OCI-M1 (cell line): ENCODE results near the gene TLN1.

Source experiments
- DNase-seq: peaks from one replicate; lab custom pipeline; 2025; lab: John Stamatoyannopoulos, UW

The TLN1 gene

DNA sequence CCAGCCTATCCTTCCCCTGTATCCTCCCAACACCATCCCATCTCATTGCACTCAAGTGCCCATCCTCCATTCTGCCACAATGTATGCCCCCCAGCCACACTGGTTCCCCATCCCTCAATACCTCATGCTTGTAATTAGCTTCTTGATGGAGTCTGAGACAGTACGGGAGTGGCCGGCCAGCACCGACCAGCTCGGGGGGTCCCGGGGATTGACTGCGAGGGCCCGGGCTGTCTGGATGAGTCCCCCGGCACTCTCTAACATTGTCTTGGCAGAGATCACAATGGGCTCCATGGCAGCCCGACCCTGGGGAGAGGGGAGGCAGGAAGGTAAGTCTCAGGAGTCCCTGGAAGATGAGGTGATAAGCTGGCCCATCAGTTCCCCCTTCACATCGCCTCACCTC is 25.0 kb downstream of the TLN1 start:
- no peak for DNase-seq

DNA sequence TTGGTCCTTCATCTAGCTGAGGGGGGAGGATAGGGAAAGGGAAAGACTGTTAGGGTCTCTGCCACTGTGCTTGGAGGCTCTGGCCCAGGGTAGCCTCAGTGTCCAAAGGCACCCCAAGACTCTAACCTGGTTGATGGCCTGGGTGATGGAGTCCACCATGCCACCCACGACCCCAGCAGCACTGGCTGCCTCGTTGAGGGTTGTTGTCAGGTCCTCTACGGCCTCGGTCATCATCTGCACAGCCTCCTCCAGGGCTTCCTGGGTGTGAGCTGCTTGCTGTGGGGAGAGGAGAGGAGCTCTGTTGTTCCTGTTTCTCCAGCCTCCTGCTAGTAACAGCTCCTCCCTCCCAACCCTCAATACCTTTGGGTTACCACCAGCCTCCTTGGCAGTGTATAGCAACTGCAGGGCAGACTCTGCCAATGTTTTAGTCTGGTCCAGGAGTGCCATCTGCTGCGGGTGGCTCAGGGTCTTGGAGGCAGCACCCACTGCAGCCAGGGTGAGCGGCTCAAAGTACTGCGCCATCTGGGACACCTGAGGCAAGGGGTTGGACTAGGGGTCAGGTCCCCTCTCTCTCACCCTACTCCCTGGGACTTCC is 26.1 kb downstream of the TLN1 start:
- no peak for DNase-seq

DNA sequence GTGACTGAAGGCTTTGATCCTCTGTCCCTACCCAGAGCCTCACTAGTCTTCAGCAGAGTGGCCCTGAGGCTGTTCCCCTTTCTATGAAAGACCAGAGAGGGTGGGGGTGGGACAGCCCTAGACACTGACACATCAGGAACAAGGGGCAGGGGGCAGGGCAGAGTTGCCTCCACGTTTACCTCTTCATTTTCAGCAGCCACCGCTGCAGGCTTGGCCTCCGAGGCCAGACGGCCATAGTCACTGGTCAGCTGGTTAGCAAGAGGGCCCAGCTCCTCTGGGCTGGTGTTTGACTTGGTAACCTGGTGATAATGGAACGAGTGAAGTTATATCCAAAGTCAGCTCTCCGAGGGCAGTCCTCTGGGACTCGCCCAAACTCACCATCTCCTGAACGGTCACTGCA is 26.6 kb downstream of the TLN1 start:
- DNase-seq: no peak

DNA sequence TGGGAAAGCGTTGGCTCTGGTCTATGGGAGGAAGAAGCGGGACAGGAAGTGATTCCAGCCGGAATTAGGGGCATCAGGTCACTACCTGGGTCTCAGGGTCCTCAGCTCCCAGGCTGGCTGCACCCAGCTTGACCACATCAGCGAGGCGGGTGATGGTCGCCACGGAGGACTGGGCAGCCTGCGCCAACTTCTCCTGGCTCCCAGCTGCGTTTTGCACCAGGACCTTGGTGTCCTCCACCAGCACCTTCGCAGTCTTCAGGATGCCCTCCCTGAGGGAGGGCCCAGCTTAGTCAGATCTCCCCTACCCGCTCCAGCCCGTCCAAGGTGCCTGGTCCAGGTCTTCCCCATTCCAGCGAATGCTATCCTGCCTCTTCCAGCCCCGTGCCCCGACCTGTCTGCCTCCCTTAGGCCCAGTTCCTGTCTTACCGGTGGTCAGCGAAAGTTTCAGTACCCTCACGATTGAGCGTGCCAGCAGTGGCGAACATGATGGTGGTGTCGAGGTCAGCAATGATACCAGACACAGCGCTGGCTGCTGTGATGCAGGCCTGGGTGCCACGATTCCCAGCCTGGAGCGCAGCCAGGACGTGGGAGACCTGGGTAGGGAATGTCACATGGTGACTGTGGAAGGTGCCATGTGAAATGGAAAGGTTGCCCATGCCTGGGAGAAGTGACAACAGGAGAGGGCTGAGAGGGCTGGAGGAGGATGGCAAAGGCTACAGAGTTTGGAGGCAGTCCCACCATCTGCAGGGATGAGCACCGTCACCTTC is 27.9 kb downstream of the TLN1 start:
- no peak for DNase-seq

DNA sequence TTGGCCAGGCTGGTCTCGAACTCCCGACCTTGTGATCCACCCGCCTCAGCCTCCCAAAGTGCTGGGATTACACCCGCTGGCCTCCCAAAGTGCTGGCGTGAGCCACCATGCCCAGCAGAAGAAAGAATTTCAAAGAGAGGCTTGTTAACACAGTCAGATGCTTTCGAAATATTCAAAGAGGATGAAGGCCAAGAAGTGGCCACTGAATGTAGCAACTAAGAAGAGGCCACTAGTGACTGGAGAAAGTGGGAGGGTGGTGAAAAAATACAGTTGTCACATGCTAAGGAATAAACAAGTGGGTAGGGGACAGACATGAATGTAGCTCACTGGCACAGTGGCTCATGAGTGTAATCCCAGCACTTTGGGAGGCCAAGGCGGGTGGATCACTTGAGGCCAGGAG is 29.3 kb downstream of the TLN1 start:
- no peak for DNase-seq

DNA sequence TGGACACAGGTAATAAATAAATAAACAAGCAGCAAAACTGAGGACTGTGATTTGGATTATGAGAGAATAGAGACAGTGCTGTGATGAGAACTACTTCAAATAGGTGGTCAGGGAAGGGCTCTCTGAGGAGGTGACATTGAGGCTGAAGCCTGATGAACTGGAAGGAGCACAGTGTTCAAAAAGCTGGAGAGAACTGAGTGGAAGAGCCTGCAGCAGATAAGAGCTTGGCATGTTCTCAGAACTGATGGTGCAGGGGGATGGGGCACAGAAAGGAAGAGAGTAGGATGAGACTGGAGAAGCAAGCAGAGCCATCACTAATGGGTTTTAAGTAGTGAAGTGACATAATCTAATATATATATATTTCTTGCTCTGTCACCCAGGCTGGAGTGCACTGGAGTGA is 31.1 kb downstream of the TLN1 start:
- DNase-seq: no peak

DNA sequence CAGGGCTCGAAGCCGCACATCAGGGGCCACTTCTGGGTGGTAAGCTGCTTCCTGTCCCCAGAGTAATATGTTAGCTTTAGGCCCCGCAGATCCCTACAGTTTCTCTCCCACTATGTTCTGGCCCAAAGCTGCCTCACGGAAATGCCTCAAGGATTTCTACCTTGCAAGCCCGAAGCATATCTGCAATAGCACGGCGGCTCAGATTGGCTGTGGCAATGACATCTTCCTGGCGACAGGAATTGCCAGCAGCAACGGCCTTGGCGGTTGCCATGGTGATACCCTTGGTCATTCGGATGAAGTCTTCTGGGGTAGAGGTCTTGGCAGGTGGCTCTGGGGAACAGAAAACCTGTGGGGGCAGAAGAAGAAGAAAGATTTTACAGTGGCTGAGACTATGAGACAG is 32.0 kb downstream of the TLN1 start:
- DNase-seq: no peak

DNA sequence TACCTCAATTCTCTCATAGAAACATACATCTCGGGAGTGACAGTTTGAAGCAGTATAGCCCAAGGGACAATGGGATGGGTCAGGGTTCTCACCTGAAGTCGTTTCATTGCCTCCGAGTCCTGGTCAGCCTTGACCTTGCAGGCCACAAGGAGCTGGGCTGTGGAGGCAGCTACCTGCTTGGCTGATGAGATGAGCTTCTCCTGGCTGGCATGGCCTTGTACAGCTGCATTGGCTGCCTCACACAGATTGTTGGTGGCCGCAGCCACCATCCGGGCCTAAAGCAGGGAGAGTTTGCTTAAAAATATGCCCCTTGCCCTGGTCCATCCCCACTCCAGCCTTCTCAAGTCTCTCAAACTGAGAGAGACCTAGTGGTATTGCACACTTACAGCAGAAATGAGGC is 33.8 kb downstream of the TLN1 start:
- DNase-seq: no peak

DNA sequence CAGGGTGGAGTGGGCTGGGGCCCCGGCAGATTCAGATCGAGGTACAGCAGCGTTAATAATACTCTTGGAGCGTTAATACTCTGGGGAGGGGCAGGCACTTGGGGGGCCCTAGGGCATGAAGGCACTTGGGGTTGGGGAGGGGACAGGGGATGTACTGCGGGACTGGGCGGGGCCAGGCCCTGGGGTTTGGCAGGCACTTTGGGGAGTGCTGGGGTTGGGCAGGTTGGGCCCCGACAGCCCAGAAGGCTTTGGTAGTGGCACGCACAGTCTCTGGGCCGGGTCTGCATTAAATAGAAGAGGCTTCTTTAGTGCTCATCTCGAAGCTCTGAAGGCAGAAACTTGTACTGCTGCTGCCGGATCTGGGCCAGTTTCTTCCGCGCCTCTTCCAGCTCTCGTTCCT is 34.5 kb downstream of the TLN1 start:
- DNase-seq: no peak

DNA sequence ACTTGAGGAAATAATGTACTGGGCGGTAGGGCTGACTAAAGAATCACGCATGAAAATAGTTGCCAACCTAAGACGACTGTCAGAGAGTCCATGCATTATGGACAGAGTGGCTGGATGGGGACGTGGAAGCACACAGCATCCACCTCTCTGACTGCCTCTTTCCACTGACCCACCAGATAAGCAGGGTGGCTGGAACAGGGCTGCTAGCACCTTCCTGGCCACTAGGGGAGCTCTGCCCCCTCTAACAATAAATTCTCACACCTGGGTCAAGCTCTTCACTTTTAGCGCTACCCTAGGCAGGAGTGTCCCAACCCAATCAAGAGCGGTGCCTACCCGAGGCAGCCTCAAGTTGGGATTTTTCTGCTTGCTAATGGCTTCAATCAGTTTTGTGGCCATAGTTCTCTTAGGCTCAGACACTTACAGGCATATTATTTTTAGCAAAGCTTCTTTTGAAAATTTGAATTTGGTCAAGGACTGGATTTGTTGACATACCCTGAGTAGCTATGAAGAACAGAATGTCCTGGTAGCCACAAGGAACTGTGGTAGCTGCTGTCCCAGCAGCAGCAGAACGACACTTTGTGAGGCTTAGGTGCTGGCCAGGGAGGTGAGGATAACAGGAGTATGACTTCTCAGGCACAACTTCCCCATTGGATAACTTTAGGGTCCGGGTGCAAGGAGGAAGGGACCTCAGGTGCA is 35.3 kb downstream of the TLN1 start:
- DNase-seq: peak; percentile 77

DNA sequence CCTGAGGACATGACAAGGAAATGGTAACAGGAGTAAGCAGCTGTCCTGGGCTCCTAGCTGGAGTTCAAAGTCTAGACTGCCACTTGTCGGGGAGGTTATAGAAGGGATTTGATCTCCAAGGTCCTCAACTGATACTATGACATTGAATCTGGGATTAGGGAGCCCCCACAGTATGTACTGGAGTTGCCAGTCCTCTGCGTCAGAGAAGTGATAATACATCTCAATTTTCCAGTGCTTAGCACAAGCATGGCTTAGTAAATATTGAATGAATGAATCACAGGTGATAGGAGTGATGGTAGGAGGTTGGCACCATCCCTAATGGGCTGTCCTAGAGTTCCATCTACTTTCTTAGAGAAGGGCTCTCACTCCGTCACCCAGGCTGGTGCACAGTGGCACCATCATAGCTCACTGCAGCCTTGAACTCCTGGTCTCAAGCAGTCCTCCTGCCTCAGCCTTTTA is 36.0 kb downstream of the TLN1 start:
- no peak for DNase-seq

DNA sequence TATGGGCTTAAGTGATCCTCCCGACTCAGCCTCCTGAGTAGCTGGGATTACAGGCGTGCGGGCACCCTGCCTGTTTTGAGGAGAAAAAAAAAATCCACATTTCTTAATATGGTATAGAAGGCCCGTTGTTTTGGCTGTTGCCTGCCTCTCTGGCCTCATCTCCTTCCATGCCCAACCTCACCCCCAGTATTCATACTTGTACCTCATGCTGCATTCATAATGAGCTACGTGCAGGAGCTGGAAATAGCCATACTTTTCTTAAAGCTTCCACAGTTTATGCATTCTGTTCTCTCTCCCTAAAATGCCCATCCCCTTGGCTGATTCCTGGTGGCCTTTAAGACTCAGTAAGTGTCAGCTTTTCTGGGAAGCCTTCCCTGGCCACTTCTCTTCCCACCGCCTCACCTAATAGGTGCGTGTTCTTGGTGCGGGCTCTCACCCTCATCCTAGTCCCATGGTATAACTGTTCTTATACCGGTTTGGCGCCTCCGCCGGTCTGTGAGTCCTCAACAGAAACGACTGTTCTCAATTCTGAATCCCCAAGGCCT is 40.2 kb downstream of the TLN1 start:
- DNase-seq: no peak

DNA sequence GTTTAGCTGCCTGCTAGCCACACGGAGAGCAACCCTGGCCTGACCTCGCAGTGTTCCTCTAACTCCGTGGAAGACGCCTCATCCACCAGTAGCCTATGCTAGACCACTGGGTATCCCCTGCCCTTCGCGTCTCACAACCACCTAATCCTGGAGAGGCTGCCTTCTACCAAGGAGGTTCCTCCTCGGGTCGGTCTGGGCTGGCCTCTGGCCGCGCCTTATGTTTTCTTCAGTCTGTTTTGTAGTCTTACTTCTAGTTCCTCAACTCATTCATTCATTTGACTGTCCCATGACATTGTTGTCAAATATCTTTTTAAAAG is 40.7 kb downstream of the TLN1 start:
- DNase-seq: no peak

DNA sequence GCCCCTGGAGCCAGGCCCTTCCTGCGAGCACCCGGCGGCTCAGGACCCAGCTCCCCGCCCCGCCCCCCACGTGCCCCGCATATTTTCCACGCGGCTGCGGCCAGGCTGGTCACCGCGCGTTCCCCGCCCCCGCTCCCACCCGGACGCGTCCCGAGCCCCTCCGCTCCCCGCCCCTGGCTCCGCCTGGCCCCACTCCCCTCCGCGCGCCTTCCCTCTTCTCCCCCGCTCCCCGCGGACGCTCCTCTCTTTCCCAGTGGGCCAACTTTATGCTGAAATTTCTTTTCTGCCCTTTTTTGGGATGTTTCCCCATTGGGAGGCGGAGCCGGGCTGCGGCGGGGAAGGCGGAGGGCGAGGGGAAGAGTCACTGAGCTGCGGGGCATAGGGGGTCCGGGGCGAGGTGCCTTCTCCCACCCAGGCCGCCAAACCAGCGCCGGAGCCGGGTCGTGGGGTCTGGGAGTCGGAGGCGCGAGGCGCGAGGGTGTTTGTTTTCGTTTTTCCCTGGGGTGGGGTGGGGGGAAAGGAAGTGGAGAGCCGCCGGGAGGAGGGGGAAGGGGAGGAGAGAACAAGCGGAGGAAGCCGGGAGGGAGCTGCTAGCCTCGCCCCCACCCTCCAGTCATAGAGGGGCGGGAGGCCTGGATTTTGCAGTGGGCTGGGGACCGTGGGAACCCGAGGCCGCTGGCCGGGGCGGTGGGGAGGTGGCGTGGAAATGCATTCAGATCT is 41.2 kb downstream of the TLN1 start:
- peak; percentile 69 for DNase-seq

DNA sequence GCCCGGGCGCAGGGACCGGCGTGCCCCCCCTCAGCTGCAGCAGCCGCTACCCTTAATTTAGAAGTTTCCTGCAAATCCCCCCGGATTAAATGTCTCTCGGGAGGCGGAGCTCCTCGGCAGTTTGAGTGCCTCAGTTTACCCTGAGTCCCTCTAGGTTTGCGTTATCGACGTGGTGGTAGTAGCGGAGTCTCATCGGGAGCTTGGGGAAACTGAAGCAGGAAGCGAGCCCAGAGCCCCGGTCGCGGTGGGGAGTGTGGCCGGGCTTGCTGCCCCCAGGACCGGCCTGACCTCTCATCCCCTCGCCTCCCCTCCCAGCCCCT is 41.7 kb downstream of the TLN1 start:
- DNase-seq: no peak

DNA sequence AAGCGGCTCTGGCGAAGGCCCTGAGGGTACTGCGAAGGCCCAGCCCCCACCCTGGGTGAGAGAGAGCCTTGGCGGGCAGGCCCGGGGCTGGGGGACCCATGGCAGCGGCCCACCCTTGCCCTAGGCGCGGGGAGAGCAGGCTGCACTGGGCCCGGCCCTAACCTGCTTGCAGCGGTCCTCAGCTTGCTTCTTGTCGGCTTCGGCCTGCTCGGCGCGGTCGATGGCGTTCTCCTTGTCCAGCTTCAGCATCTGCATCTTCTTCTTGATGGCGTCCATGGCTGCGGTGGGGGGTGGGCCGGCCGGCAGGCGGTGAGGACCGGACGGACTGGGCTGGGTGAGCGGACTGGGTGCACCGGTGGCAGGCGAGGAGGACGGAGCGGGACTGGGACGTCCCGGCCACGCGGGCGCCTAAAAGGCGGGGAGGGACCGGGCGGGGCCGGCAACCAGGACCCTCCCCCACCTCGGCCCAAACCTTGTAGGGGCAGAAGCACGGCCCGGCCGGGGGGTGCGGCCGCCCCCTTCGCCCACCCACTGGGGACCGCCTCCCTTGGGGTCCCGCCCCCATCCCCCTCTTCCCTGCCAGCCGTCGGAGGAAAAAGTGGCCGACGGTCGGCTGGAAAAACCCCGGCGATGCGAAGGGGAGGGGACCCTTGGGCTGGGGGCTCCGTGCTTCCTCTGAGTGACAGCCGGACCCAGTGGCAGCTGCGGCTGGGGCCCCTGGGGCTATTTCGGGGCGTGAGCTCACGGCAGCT is 42.3 kb downstream of the TLN1 start, which contains the start of gene TPM2:
Gene TPM2, minus strand, starts transcription at position 384 of the 752 bp plus-strand sequence. Its CDS starts 108 bp downstream, at position 276.
- no peak for DNase-seq

DNA sequence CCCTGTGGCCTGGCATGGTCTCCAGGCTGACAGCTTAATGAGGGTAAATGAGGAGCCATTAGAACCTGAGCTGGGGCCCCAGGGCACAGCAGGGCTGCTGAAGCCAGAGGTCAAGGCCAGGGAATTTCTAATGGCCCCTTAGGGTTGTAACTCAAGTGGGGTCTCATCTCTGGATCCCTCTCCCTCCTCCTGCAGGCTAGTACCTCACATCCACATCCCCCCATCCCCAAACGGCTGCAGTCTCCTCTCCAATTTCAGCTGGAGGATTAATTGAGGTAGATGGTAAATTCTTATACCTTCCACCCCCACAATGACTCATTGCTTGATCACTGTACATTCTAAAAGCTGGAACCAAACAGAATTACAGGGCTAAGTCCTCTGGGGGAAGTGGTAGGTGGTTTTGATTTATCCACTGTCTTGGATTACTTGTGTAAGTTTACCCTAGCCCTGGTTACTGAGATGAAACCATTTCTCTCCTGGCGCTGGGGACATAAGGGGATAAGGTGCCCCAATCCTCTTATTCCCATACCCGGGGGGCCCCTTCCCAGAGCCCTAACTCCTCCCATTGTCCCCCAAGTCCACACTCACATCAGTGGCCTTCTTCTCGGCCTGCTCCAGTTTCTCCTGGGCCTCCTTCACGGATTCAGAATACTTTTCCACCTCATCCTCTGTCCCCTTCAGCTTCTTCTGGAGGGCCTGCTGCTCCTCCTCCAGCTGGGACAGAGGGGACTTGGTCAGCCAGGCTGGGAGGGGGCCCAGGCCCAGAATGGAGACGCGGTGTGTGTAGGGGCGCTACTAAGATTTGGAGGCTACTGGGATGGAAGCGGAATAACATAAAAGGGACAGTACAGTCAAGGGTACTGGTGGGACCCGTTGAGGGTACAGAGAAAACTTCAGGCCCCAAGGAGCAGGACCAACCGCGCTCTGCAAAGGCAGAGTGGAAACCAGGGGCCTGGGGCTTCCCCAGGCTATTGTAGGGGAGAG is 43.1 kb downstream of the TLN1 start:
- peak; percentile 36 for DNase-seq

DNA sequence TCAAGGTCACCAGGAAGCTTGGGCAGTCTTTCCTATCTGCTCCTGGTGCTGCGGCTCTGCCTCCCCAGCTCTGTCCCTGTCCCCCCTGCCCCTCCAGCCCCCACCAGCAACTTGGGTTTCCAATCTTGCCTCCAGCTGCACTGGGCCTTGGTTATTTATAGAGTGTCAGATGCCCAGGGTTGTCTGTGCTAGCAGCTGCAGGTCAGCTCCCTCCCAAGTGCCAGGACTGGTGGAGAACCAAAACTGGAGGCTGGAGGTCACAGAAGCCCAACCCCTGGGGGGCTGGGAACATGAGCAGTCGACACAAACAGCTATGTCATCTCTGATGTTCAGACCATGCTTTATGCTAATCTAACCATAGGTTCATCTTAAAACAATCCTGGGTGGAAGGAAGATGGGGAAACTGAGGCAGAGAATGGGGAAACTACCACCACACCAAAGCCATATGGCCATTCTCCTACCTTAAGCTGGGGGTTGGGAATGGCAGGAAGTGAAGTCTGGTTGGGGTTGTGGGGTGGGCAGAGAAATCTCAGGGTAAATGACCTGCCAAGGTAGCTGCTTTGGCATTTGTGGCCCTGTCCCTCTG is 43.9 kb downstream of the TLN1 start:
- no peak for DNase-seq

DNA sequence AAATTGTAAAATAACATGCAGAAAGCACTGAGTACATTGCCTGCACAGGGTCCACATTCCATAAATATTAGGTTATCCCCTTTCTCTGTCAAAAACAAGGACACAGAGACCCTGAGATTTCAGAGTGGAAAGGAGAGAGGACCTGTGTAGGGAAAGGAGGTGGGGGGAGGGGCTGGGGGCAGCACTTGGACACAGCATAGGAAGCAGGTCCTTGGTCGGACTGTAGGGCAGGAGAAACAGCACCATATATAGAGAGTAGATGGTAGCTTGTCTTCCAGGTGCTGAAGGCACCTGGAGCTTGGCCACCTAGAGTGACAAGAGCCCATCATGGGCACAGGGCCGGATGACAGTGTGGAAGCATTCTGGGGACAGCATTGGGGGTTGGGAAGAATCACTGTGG is 44.7 kb downstream of the TLN1 start:
- no peak for DNase-seq
